Transverse colon (tissue), 4 donors: Measurements from ENCODE around the gene ZBTB9. TPM values are rescaled to one million over a fixed set of nuclear protein-coding genes. Genes with fewer than 3 reads are reported as not detected.

Source experiments
- DNase-seq: peaks from one replicate; pipeline ENCODE4 v3.0.0-alpha.2; 2019
- H3K27ac ChIP-seq, 4 donors: fragments of 200-600 bp; sonication (generic); 2 replicates each; pipeline ENCODE4 v1.5.1; 2016 to 2018; ENCODE audit warnings: inconsistent platforms in 4 of 4
- H3K27me3 ChIP-seq: fragments of 200-600 bp; sonication (generic); 2 replicates; pipeline ENCODE4 v1.5.1; 2017; ENCODE audit warnings: inconsistent platforms
- H3K36me3 ChIP-seq, 4 donors: fragments of 200-600 bp; sonication (generic); 2 replicates each; pipeline ENCODE4 v1.5.1; 2017 to 2019; ENCODE audit warnings: inconsistent platforms in 4 of 4
- H3K4me1 ChIP-seq, 4 donors: fragments of 200-600 bp; sonication (generic); 2 replicates each; pipeline ENCODE4 v1.5.1; 2017 to 2020; ENCODE audit warnings: inconsistent platforms in 4 of 4
- H3K4me3 ChIP-seq, 4 donors: fragments of 200-600 bp; sonication (generic); 1 replicate in 1 of 4; 2 replicates in 3 of 4; pipeline versions ENCODE4 v1.5.1 to v1.6.1; 2017 to 2019; ENCODE audit warnings: inconsistent platforms in 4 of 4
- H3K9me3 ChIP-seq, 2 donors: fragments of 200-600 bp; sonication (generic); 2 replicates each; pipeline ENCODE4 v1.5.1; 2017 to 2019; ENCODE audit warnings: inconsistent platforms in 2 of 2
- CTCF ChIP-seq, 5 experiments: fragments of 200-600 bp in 3 of 5; fragments of 450-650 bp in 2 of 5; sonication (generic) in 3 of 5; IDR thresholded peaks; 1 replicate in 2 of 5; 2 replicates in 3 of 5; pipeline ENCODE4 v1.5.1; 2016 to 2017; ENCODE audit warnings: antibody characterized with exemption in 5 of 5, inconsistent platforms in 3 of 5, mild to moderate bottlenecking in 2 of 5, moderate library complexity in 1 of 5
- EP300 ChIP-seq: sonication (generic); formaldehyde crosslinking; IDR thresholded peaks from one replicate; pipeline ENCODE4 v1.6.1; 2017; ENCODE audit warnings: antibody characterized with exemption, low read depth
- POLR2A ChIP-seq: fragments of 450-650 bp; IDR thresholded peaks from one replicate; pipeline ENCODE4 v1.6.1; 2016; ENCODE audit warnings: antibody characterized with exemption, mild to moderate bottlenecking, moderate library complexity
- POLR2AphosphoS5 ChIP-seq, 3 donors: sonication (generic); formaldehyde crosslinking; IDR thresholded peaks; one replicate each; pipeline ENCODE4 v1.6.1; 2016; ENCODE audit warnings: antibody characterized with exemption in 3 of 3
- WGBS, 2 donors: methylation state at CpG; one replicate each; pipeline ENCODE4 v1.1.5; 2018; ENCODE audit warnings: low coverage in 1 of 2; 5-methylcytosine and 5-hydroxymethylcytosine counted together
- in situ Hi-C, 4 donors: fragments of 200-750 bp; cut with MboI; loops; one replicate each; pipeline versions ENCODE4 v1.15.0 to v1.15.1; 2017; ENCODE audit warnings: low sequenced_read_pairs in 3 of 4, low pct_ligation_motif_present in 1 of 4, low pct_unique_long_range_greater_than_20kb in 1 of 4
- intact Hi-C: fragments of 100-400 bp; cut with DNase I; formaldehyde crosslinking; loops from one replicate; pipeline ENCODE4 v1.15.1; 2023; ENCODE audit warnings: low total_unique reads
- total RNA-seq, 4 donors: library from RNA; depleted of rRNA; stranded (reverse); fragments of >200 nt; gene quantifications; one replicate each; pipeline ENCODE4 v1.1.0, GENCODE V29; 2016

The ZBTB9 gene
- total RNA-seq, 4 donors from 2014 or later, result 2.2 to 3.2 TPM; not detected in 2

GRCh38 chr6:33440649-33441309 is 13.6 kb upstream of the ZBTB9 start:
- intact Hi-C loops, result no loop called here

GRCh38 chr6:33441457-33441856 is 12.9 kb upstream of the ZBTB9 start:
- no peaks in the 10 kb centered on the region for H3K27me3 ChIP-seq
- in situ Hi-C loops, result no loop called here
- H3K4me3 ChIP-seq, result no peak overlapping the region
- peaks cover 0 to 20% (median 0%) of the 10 kb centered on the region in 4 donors for H3K36me3 ChIP-seq
- no peak for DNase-seq
- no peak for TF ChIP-seq CTCF (IDR thresholded peaks at IDR 0.05)
- H3K4me1 ChIP-seq, result no peaks in the 10 kb centered on the region
- no peak overlapping the region for H3K27ac ChIP-seq
- 95% methylated on average over 9 of the region's 9 CpGs; no CpG with 5 or more reads in 1 of the 2 donors for WGBS, 2 donors
- H3K9me3 ChIP-seq, result no peaks in the 10 kb centered on the region
- intact Hi-C loops, result no loop called here

More at GRCh38 chr6:33440649-33441309, 13.6 kb upstream of the ZBTB9 start:
- in situ Hi-C loops, result no loop called here
- Histone ChIP-seq H3K9me3 (no peaks in the 10 kb centered on the region), H3K4me3 (no peak overlapping the region), H3K4me1 (no peaks in the 10 kb centered on the region), H3K27me3 (no peaks in the 10 kb centered on the region), H3K36me3 (peaks cover 0 to 21% (median 0%) of the 10 kb centered on the region in 4 donors), H3K27ac (no peak overlapping the region)
- WGBS, 2 donors, result 85% methylated on average over 19 of the region's 19 CpGs; no CpG with 5 or more reads in 1 of the 2 donors
- DNase-seq, result no peak
- no peak for TF ChIP-seq CTCF (IDR thresholded peaks at IDR 0.05)
- no peak for TF ChIP-seq EP300
- TF ChIP-seq POLR2AphosphoS5 (IDR thresholded peaks at IDR 0.05), result no peak
- no peak for TF ChIP-seq POLR2A

- H3K36me3 ChIP-seq, result peaks cover 0 to 12% (median 0%) of the 10 kb centered on the region in 4 donors
These were observed 12.1 kb upstream of the ZBTB9 start for GRCh38 chr6:33442283-33442682.

GRCh38 chr6:33443025-33443424 is 11.4 kb upstream of the ZBTB9 start:
- TF ChIP-seq CTCF (IDR thresholded peaks at IDR 0.05), result no peak
- no peak for TF ChIP-seq POLR2A
- TF ChIP-seq EP300, result no peak
- TF ChIP-seq POLR2AphosphoS5 (IDR thresholded peaks at IDR 0.05), result no peak
- no peak overlapping the region for H3K27ac ChIP-seq
- H3K9me3 ChIP-seq, result no peaks in the 10 kb centered on the region
- intact Hi-C loops, result no loop called here
- WGBS, 2 donors, result 97% methylated on average over 11 of the region's 17 CpGs; no CpG with 5 or more reads in 1 of the 2 donors
- H3K36me3 ChIP-seq, result peaks cover 0 to 6% (median 0%) of the 10 kb centered on the region in 4 donors
- no peaks in the 10 kb centered on the region for H3K4me1 ChIP-seq
- H3K4me3 ChIP-seq, result no peak overlapping the region
- H3K27me3 ChIP-seq, result no peaks in the 10 kb centered on the region
- no peak for DNase-seq
- in situ Hi-C loops, result no loop called here

More at GRCh38 chr6:33442283-33442682, 12.1 kb upstream of the ZBTB9 start:
- no peaks in the 10 kb centered on the region for H3K9me3 ChIP-seq
- 91% methylated on average over 8 of the region's 8 CpGs; no CpG with 5 or more reads in 1 of the 2 donors for WGBS, 2 donors
- H3K4me3 ChIP-seq, result no peak overlapping the region
- DNase-seq, result no peak
- H3K4me1 ChIP-seq, result no peaks in the 10 kb centered on the region
- no peaks in the 10 kb centered on the region for H3K27me3 ChIP-seq
- intact Hi-C loops, result no loop called here
- H3K27ac ChIP-seq, result no peak overlapping the region
- TF ChIP-seq POLR2AphosphoS5 (IDR thresholded peaks at IDR 0.05), result no peak
- TF ChIP-seq EP300, result no peak
- no peak for TF ChIP-seq POLR2A
- TF ChIP-seq CTCF (IDR thresholded peaks at IDR 0.05), result no peak
- in situ Hi-C loops, result no loop called here
